Trophoblast cell (in vitro differentiated cells and primary cell): ENCODE data around the gene ZNF79.
A peak's percentile ranks its signal among the peaks of the same experiment; 100 is the strongest.

Experiments used
- DNase-seq, 2 donors: peaks; one replicate each; pipeline ENCODE4 v3.0.0-alpha.2; 2016
- H2AFZ ChIP-seq: 2 replicates; pipeline ENCODE4 v1.6.1; 2013; ENCODE audit warnings: low read length, moderate library complexity, mild to moderate bottlenecking; ENCODE audit not compliant: insufficient read depth, poor library complexity
- H2AK5ac ChIP-seq: 2 replicates; pipeline ENCODE4 v1.6.1; 2013; ENCODE audit warnings: mild to moderate bottlenecking, low read length
- H2BK120ac ChIP-seq: 2 replicates; pipeline ENCODE4 v1.6.1; 2013; ENCODE audit warnings: low read length, mild to moderate bottlenecking, moderate library complexity; ENCODE audit not compliant: insufficient read depth, poor library complexity
- H2BK12ac ChIP-seq: 2 replicates; pipeline ENCODE4 v1.6.1; 2013; ENCODE audit warnings: mild to moderate bottlenecking, low read length, moderate library complexity
- H2BK5ac ChIP-seq: 2 replicates; pipeline ENCODE4 v1.6.1; 2013; ENCODE audit warnings: low read length, low read depth, moderate library complexity, mild to moderate bottlenecking; ENCODE audit not compliant: poor library complexity
- H3K14ac ChIP-seq: 2 replicates; pipeline ENCODE4 v1.6.1; 2013; ENCODE audit warnings: mild to moderate bottlenecking, low read length
- H3K18ac ChIP-seq: 2 replicates; pipeline ENCODE4 v1.6.1; 2013; ENCODE audit warnings: mild to moderate bottlenecking, low read length
- H3K23ac ChIP-seq: 2 replicates; pipeline ENCODE4 v1.6.1; 2013; ENCODE audit warnings: low read length
- H3K27ac ChIP-seq: 2 replicates; pipeline ENCODE4 v1.5.1; 2013; ENCODE audit warnings: low read depth, mild to moderate bottlenecking, inconsistent platforms, low read length, moderate library complexity
- H3K27me3 ChIP-seq: 2 replicates; pipeline ENCODE4 v1.6.1; 2013; ENCODE audit warnings: inconsistent platforms, mild to moderate bottlenecking, low read length, moderate library complexity; ENCODE audit not compliant: insufficient read depth
- H3K36me3 ChIP-seq, 2 experiments: 1 replicate in 1 of 2; 2 replicates in 1 of 2; pipeline ENCODE4 v1.6.1; 2013; ENCODE audit warnings: low read length in 2 of 2, mild to moderate bottlenecking in 2 of 2, moderate library complexity in 1 of 2; ENCODE audit not compliant: insufficient read depth in 2 of 2, control insufficient read depth in 1 of 2
- H3K4ac ChIP-seq: 2 replicates; pipeline ENCODE4 v1.6.1; 2013; ENCODE audit warnings: low read depth, mild to moderate bottlenecking, low read length, moderate library complexity
- H3K4me1 ChIP-seq, 2 experiments: 1 replicate in 1 of 2; 2 replicates in 1 of 2; pipeline ENCODE4 v1.6.1; 2013; ENCODE audit warnings: low read length in 2 of 2, mild to moderate bottlenecking in 2 of 2, moderate library complexity in 1 of 2; ENCODE audit not compliant: insufficient read depth in 2 of 2, control insufficient read depth in 1 of 2
- H3K4me2 ChIP-seq: 2 replicates; pipeline ENCODE4 v1.6.1; 2013; ENCODE audit warnings: inconsistent platforms, mild to moderate bottlenecking, low read length, moderate library complexity
- H3K4me3 ChIP-seq: 2 replicates; pipeline ENCODE4 v1.5.1; 2013; ENCODE audit warnings: mild to moderate bottlenecking, low read depth, low read length, inconsistent platforms
- H3K79me1 ChIP-seq: one replicate; pipeline ENCODE4 v1.6.1; 2013; ENCODE audit warnings: low read length
- H3K79me2 ChIP-seq: 2 replicates; pipeline ENCODE4 v1.6.1; 2013; ENCODE audit warnings: low read length, mild to moderate bottlenecking; ENCODE audit not compliant: control insufficient read depth, insufficient read depth, poor library complexity
- H3K9ac ChIP-seq: 2 replicates; pipeline ENCODE4 v1.6.1; 2013; ENCODE audit warnings: mild to moderate bottlenecking, low read length
- H3K9me3 ChIP-seq: 2 replicates; pipeline ENCODE4 v1.6.1; 2013; ENCODE audit warnings: low read depth, mild to moderate bottlenecking, control low read depth, inconsistent platforms, low read length; ENCODE audit not compliant: insufficient read depth
- H4K12ac ChIP-seq: 2 replicates; pipeline ENCODE4 v1.6.1; 2013; ENCODE audit warnings: low read depth, mild to moderate bottlenecking, low read length, moderate library complexity
- H4K8ac ChIP-seq: 2 replicates; pipeline ENCODE4 v1.6.1; 2013; ENCODE audit warnings: low read depth, mild to moderate bottlenecking, low read length, moderate library complexity
- H4K91ac ChIP-seq: one replicate; pipeline ENCODE4 v1.6.1; 2013; ENCODE audit warnings: low read depth, mild to moderate bottlenecking, low read length, moderate library complexity
- WGBS: extraction: QIAGEN DNeasy Blood & Tissue Kit; methylation state at CpG from one replicate; pipeline ENCODE4 v1.1.7; 2013; ENCODE audit warnings: missing lambda C conversion rate; ENCODE audit not compliant: insufficient read length, insufficient coverage; ENCODE audit errors: extremely low coverage; 5-methylcytosine and 5-hydroxymethylcytosine counted together

The ZNF79 gene

GRCh38 chr9:127396253-127396807 is 27.9 kb upstream of the ZNF79 start:
- Histone ChIP-seq H2BK120ac (no peak overlapping the region), H2AK5ac (no peak overlapping the region), H3K27ac (peak overlapping the region; percentile 61), H3K4me2 (peak overlapping the region; percentile 98), H3K9me3 (no peaks in the 10 kb centered on the region), H3K27me3 (no peaks in the 10 kb centered on the region), H3K79me2 (peaks cover 16% of the 10 kb centered on the region), H3K14ac (no peak overlapping the region), H4K12ac (no peak overlapping the region), H3K9ac (no peak overlapping the region), H3K4me3 (peak overlapping the region; percentile 66), H3K23ac (no peak overlapping the region), H2BK5ac (no peak overlapping the region), H3K4me1 (peaks cover 23 to 27% of the 10 kb centered on the region in 2 experiments), H3K4ac (no peak overlapping the region), H2AFZ (peak overlapping the region; percentile 4), H4K8ac (peak overlapping the region; percentile 15), H3K36me3 (peaks cover 16 to 20% of the 10 kb centered on the region in 2 experiments), H4K91ac (no peak overlapping the region), H3K79me1 (peaks cover 17% of the 10 kb centered on the region), H3K18ac (no peak overlapping the region), H2BK12ac (no peak overlapping the region)
- DNase-seq: no peak
- no CpG with 5 or more reads among the region's 27 CpGs for WGBS

DNA sequence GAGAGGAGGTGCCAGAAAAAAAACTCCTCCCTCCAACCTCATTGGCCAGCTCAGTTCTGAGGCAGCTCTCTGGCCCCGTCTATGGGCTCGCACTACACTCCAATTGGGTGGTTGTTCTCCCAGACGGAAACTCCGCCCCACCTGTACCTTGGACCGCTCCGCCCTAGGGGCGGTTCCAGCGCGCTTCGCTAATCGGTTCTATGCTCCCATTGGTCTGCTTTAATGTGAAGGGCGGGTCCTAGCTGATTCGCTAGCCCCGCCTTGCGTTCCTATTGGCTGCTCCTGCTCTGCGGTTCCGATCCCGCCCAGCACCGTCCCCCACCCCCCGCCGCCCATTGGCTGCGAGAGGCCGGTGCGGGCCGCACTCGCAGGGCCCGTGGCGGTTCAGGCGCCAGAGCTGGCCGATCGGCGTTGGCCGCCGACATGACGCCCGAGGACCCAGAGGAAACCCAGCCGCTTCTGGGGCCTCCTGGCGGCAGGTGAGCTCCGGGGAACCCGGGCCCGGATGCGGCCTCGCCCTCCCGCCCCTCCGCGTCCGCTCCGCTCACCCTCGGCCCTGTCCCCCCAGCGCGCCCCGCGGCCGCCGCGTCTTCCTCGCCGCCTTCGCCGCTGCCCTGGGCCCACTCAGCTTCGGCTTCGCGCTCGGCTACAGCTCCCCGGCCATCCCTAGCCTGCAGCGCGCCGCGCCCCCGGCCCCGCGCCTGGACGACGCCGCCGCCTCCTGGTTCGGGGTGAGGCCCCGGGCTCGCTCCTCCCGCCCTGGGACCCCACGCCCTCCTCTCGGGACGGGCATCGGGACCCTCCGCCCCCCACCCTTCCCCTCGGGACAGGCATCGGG is 27.2 kb upstream of the ZNF79 start, which contains the start of gene SLC2A8:
SLC2A8 (plus strand) TSS at position 362 of the 838 bp plus-strand sequence; CDS start at position 424, 62 bp downstream.
- peaks cover 17% of the 10 kb centered on the region for H3K79me1 ChIP-seq
- WGBS: no CpG with 5 or more reads among the region's 87 CpGs
- peak within 1 kb of the TSS; percentile 29 for H2BK120ac ChIP-seq
- H2AFZ ChIP-seq: peak within 1 kb of the TSS; percentile 66
- peak within 1 kb of the TSS; percentile 94 for H3K18ac ChIP-seq
- H3K23ac ChIP-seq: no peak within 1 kb of the TSS
- peaks cover 16% of the 10 kb centered on the region for H3K79me2 ChIP-seq
- H3K4me3 ChIP-seq: peak within 1 kb of the TSS; percentile 97
- H3K4me1 ChIP-seq: peaks cover 21 to 24% of the 10 kb centered on the region in 2 experiments
- H3K4ac ChIP-seq: peak within 1 kb of the TSS; percentile 81
- peak within 1 kb of the TSS; percentile 57 for H4K8ac ChIP-seq
- peak within 1 kb of the TSS; percentile 24 for H2BK5ac ChIP-seq
- no peaks in the 10 kb centered on the region for H3K27me3 ChIP-seq
- H2AK5ac ChIP-seq: no peak within 1 kb of the TSS
- H3K9me3 ChIP-seq: no peaks in the 10 kb centered on the region
- peaks cover 20 to 22% of the 10 kb centered on the region in 2 experiments for H3K36me3 ChIP-seq
- H2BK12ac ChIP-seq: peak within 1 kb of the TSS; percentile 8
- DNase-seq: peak; percentile 100
- peak within 1 kb of the TSS; percentile 92 for H3K14ac ChIP-seq
- H3K9ac ChIP-seq: peak within 1 kb of the TSS; percentile 86
- H4K91ac ChIP-seq: peak within 1 kb of the TSS; percentile 83
- H3K4me2 ChIP-seq: peak within 1 kb of the TSS; percentile 98
- peak within 1 kb of the TSS; percentile 77 for H3K27ac ChIP-seq
- H4K12ac ChIP-seq: peak within 1 kb of the TSS; percentile 23

- H2BK120ac ChIP-seq: peak overlapping the region; percentile 29
- H3K79me1 ChIP-seq: peaks cover 17% of the 10 kb centered on the region
- H3K4ac ChIP-seq: peak overlapping the region; percentile 81
- peaks cover 27 to 29% of the 10 kb centered on the region in 2 experiments for H3K36me3 ChIP-seq
- peak overlapping the region; percentile 97 for H3K4me3 ChIP-seq
- no peak overlapping the region for H3K23ac ChIP-seq
- peak overlapping the region; percentile 77 for H3K27ac ChIP-seq
- H2AK5ac ChIP-seq: no peak overlapping the region
- peaks cover 14% of the 10 kb centered on the region for H3K79me2 ChIP-seq
- peak overlapping the region; percentile 83 for H4K91ac ChIP-seq
- no peaks in the 10 kb centered on the region for H3K9me3 ChIP-seq
- no peak overlapping the region for H2BK12ac ChIP-seq
- peak overlapping the region; percentile 24 for H2BK5ac ChIP-seq
- H3K9ac ChIP-seq: peak overlapping the region; percentile 86
- H4K12ac ChIP-seq: peak overlapping the region; percentile 22
- H2AFZ ChIP-seq: peak overlapping the region; percentile 66
- H3K27me3 ChIP-seq: no peaks in the 10 kb centered on the region
- peak overlapping the region; percentile 92 for H3K14ac ChIP-seq
- peaks cover 17 to 18% of the 10 kb centered on the region in 2 experiments for H3K4me1 ChIP-seq
- DNase-seq: peak in 1 of 2 donors; percentile 28
- H3K18ac ChIP-seq: peak overlapping the region; percentile 94
- H4K8ac ChIP-seq: peak overlapping the region; percentile 57
- H3K4me2 ChIP-seq: peak overlapping the region; percentile 81
- no CpG with 5 or more reads among the region's 55 CpGs for WGBS
These were observed 26.4 kb upstream of the ZNF79 start for GRCh38 chr9:127397646-127398274.

DNA sequence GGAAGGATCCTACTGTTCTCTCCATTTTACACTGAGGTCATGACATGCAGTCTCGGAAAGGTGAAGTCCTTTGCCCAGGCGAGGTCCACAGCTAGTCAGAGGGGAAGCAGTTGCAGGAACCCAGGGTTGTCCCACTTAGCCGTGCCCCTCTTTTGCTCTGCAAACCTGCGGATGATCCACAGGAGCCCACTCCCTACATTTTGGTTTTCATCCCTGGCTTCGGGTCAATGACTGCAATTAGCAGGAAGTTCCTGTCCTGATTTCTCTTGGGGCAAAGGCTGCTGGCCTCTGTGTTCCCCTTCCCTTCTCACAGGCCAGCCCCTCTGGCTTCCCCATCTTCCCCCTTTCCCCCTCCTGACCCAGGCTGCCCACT is 25.9 kb upstream of the ZNF79 start:
- peaks cover 14% of the 10 kb centered on the region for H3K79me2 ChIP-seq
- no CpG with 5 or more reads among the region's 5 CpGs for WGBS
- H3K14ac ChIP-seq: peak overlapping the region; percentile 67
- no peaks in the 10 kb centered on the region for H3K27me3 ChIP-seq
- peaks cover 13 to 18% of the 10 kb centered on the region in 2 experiments for H3K4me1 ChIP-seq
- no peak for DNase-seq
- peak overlapping the region; percentile 44 for H2AFZ ChIP-seq
- H4K12ac ChIP-seq: no peak overlapping the region
- peak overlapping the region; percentile 17 for H4K8ac ChIP-seq
- no peak overlapping the region for H4K91ac ChIP-seq
- H3K27ac ChIP-seq: no peak overlapping the region
- H3K4me2 ChIP-seq: peak overlapping the region; percentile 81
- H3K23ac ChIP-seq: peak overlapping the region; percentile 26
- H3K9ac ChIP-seq: peak overlapping the region; percentile 67
- H3K36me3 ChIP-seq: peaks cover 30 to 32% of the 10 kb centered on the region in 2 experiments
- no peaks in the 10 kb centered on the region for H3K9me3 ChIP-seq
- H3K18ac ChIP-seq: peak overlapping the region; percentile 45
- H2BK120ac ChIP-seq: no peak overlapping the region
- H2AK5ac ChIP-seq: no peak overlapping the region
- H2BK12ac ChIP-seq: no peak overlapping the region
- peak overlapping the region; percentile 97 for H3K4me3 ChIP-seq
- H3K4ac ChIP-seq: peak overlapping the region; percentile 81
- H2BK5ac ChIP-seq: no peak overlapping the region
- peaks cover 14% of the 10 kb centered on the region for H3K79me1 ChIP-seq
